ENCODE data around the gene CAND1.

GRCh38 chr12:67327466-67327865 lies 58.3 kb downstream of the CAND1 start:
- TF ChIP-seq CTCF (IDR thresholded peaks at IDR 0.05) (no peak), POLR2A (IDR thresholded peaks at IDR 0.05) (no peak)

All from Peyer's patch (tissue), 4 donors.